Karpas-422 (cell line): Measurements from ENCODE around the gene BST1. TPM values are rescaled to one million over a fixed set of nuclear protein-coding genes. Genes with fewer than 3 reads are reported as not detected.
"Not testable (repeated sequence)": the region's sequence is repeated elsewhere in the genome, so short reads cannot be mapped to it uniquely, and the experiment has no call there.

Experiments used
- DNase-seq: peaks from one replicate; pipeline ENCODE4 v3.0.0-alpha.2; 2015
- H2AFZ ChIP-seq: fragments of 200-600 bp; sonication (generic); 2 replicates; pipeline ENCODE4 v1.6.1; 2014; ENCODE audit warnings: antibody characterized with exemption, low read length, mixed read lengths
- H3K27ac ChIP-seq: fragments of 200-600 bp; sonication (generic); 2 replicates; pipeline ENCODE4 v1.5.1; 2014; ENCODE audit warnings: mild to moderate bottlenecking, low read length, moderate library complexity
- H3K27me3 ChIP-seq: fragments of 200-600 bp; sonication (generic); 2 replicates; pipeline ENCODE4 v1.6.1; 2014; ENCODE audit warnings: low read length, mixed read lengths
- H3K36me3 ChIP-seq: fragments of 200-600 bp; sonication (generic); 2 replicates; pipeline ENCODE4 v1.6.1; 2014; ENCODE audit warnings: low read length, mixed read lengths; ENCODE audit not compliant: insufficient read depth
- H3K4me1 ChIP-seq: fragments of 200-600 bp; sonication (generic); 2 replicates; pipeline ENCODE4 v1.6.1; 2014; ENCODE audit warnings: mild to moderate bottlenecking, low read length, mixed read lengths
- H3K4me2 ChIP-seq: fragments of 200-600 bp; sonication (generic); 2 replicates; pipeline ENCODE4 v1.6.1; 2014; ENCODE audit warnings: low read length, low read depth, mild to moderate bottlenecking; ENCODE audit not compliant: poor library complexity, severe bottlenecking
- H3K4me3 ChIP-seq: fragments of 200-600 bp; sonication (generic); 2 replicates; pipeline ENCODE4 v1.5.1; 2014; ENCODE audit warnings: mild to moderate bottlenecking, antibody characterized with exemption, low read length, mixed read lengths
- H3K79me2 ChIP-seq: fragments of 200-600 bp; sonication (generic); 2 replicates; pipeline ENCODE4 v1.6.1; 2014; ENCODE audit warnings: mild to moderate bottlenecking, low read length, mixed read lengths
- H3K9ac ChIP-seq: fragments of 200-600 bp; sonication (generic); 2 replicates; pipeline ENCODE4 v1.6.0; 2014; ENCODE audit warnings: low read length
- H3K9me2 ChIP-seq: fragments of 200-600 bp; sonication (generic), shearing (Covaris generic); replicated peaks from 2 replicates; pipeline ENCODE4 v1.6.0; 2014; ENCODE audit warnings: mild to moderate bottlenecking, low read length, moderate library complexity; ENCODE audit not compliant: insufficient read depth
- H3K9me3 ChIP-seq: fragments of 300-700, 200-600 bp; sonication (generic); 2 replicates; pipeline ENCODE4 v1.6.1; 2014; ENCODE audit warnings: low read length, mixed read lengths
- H4K20me1 ChIP-seq: fragments of 200-600 bp; sonication (generic); 2 replicates; pipeline ENCODE4 v1.6.1; 2014; ENCODE audit warnings: mild to moderate bottlenecking, antibody characterized with exemption, low read length, low read depth; ENCODE audit not compliant: insufficient read depth
- total RNA-seq: library from RNA; depleted of rRNA; stranded (reverse); fragments of >200 nt; shearing (Covaris generic); gene quantifications from 2 replicates; pipeline ENCODE4 v1.2.3, GENCODE V29; 2014; ENCODE audit warnings: low replicate concordance

BST1 gene
- total RNA-seq, 1 experiment from 2014 or later: not detected

- H3K27me3 ChIP-seq, H3K4me2 ChIP-seq, H3K36me3 ChIP-seq: not testable (repeated sequence)
Observed at GRCh38 chr4:15733061-15733460, 30.2 kb downstream of the BST1 start.

DNA sequence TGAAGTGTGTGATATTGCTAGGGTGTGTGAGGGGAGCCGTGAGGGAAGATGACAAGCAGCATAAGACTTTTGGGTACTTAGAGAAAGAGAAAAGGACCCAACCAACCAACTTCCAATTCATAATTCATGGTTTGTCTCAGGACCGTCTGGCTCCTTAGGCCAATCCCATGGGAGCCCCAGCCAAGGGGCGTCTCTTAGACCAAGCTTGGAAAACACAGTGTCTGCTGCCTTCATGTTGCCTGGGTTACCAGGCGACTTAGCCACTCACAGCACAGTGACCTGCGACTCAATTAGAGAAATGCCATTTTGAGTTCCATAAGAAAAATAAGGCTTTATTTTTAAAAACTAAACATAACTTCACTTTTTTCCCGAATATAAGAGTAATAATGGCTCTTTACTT, 32.7 kb downstream of the BST1 start:
- no peaks in the 10 kb centered on the region for H4K20me1 ChIP-seq
- no peak overlapping the region for H3K9ac ChIP-seq
- H3K27me3 ChIP-seq: no peaks in the 10 kb centered on the region
- H3K36me3 ChIP-seq: no peaks in the 10 kb centered on the region
- H3K4me2 ChIP-seq: no peak overlapping the region
- DNase-seq: no peak
- no peak overlapping the region for H3K27ac ChIP-seq
- H2AFZ ChIP-seq: no peak overlapping the region
- H3K4me1 ChIP-seq: peaks cover 6% of the 10 kb centered on the region
- H3K9me2 ChIP-seq: no peaks in the 10 kb centered on the region
- H3K4me3 ChIP-seq: no peak overlapping the region
- no peaks in the 10 kb centered on the region for H3K9me3 ChIP-seq
- no peaks in the 10 kb centered on the region for H3K79me2 ChIP-seq

More at GRCh38 chr4:15733061-15733460, 30.2 kb downstream of the BST1 start:
- not testable (repeated sequence) for H3K4me3 ChIP-seq, H3K9ac ChIP-seq, H3K27ac ChIP-seq, H3K79me2 ChIP-seq, H4K20me1 ChIP-seq, H2AFZ ChIP-seq, H3K9me2 ChIP-seq, DNase-seq, H3K9me3 ChIP-seq
- H3K4me1 ChIP-seq: peaks cover 15% of the 10 kb centered on the region

- Histone ChIP-seq H3K27me3 (no peaks in the 10 kb centered on the region), H3K9me2 (no peaks in the 10 kb centered on the region), H3K9ac (no peak overlapping the region), H3K36me3 (no peaks in the 10 kb centered on the region), H4K20me1 (no peaks in the 10 kb centered on the region), H3K4me3 (no peak overlapping the region), H3K9me3 (no peaks in the 10 kb centered on the region), H2AFZ (no peak overlapping the region), H3K4me2 (no peak overlapping the region), H3K79me2 (no peaks in the 10 kb centered on the region), H3K27ac (no peak overlapping the region), H3K4me1 (no peaks in the 10 kb centered on the region)
- DNase-seq: no peak
Observed at GRCh38 chr4:15736514-15737050, 33.7 kb downstream of the BST1 start.

DNA sequence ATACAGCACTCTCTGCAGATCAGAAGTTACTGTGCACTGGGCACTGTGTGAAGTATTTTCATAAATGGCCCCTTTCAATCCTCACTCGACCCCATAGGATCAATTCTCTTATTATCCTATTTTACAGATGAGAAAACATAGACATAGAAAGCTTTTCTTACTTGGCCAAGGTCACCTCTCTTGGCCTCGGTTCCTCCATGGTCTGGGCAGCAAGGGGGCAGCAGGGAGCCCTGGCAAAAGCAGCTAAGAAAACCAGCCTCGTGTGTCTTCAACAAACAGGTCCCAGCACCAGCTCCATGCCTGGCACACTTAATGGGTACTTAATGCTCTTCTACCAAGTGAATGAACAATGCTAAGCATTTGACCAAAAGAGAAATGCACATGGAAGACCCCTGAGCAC, 34.4 kb downstream of the BST1 start:
- no peaks in the 10 kb centered on the region for H3K79me2 ChIP-seq
- H3K9ac ChIP-seq: no peak overlapping the region
- no peaks in the 10 kb centered on the region for H3K36me3 ChIP-seq
- H4K20me1 ChIP-seq: no peaks in the 10 kb centered on the region
- H3K9me2 ChIP-seq: no peaks in the 10 kb centered on the region
- H2AFZ ChIP-seq: no peak overlapping the region
- H3K27ac ChIP-seq: no peak overlapping the region
- no peaks in the 10 kb centered on the region for H3K9me3 ChIP-seq
- no peak overlapping the region for H3K4me3 ChIP-seq
- H3K4me1 ChIP-seq: peaks cover under 1% of the 10 kb centered on the region
- H3K4me2 ChIP-seq: no peak overlapping the region
- no peaks in the 10 kb centered on the region for H3K27me3 ChIP-seq
- no peak for DNase-seq

- Histone ChIP-seq H3K4me1 (peaks cover 4% of the 10 kb centered on the region), H3K27ac (no peak overlapping the region), H3K36me3 (no peaks in the 10 kb centered on the region), H3K9me3 (no peaks in the 10 kb centered on the region), H3K4me3 (no peak overlapping the region), H3K27me3 (no peaks in the 10 kb centered on the region), H4K20me1 (no peaks in the 10 kb centered on the region), H3K4me2 (no peak overlapping the region), H3K9ac (no peak overlapping the region), H2AFZ (no peak overlapping the region), H3K79me2 (no peaks in the 10 kb centered on the region), H3K9me2 (no peaks in the 10 kb centered on the region)
- DNase-seq: no peak
Observed at GRCh38 chr4:15738877-15739276, 36.0 kb downstream of the BST1 start.

DNA sequence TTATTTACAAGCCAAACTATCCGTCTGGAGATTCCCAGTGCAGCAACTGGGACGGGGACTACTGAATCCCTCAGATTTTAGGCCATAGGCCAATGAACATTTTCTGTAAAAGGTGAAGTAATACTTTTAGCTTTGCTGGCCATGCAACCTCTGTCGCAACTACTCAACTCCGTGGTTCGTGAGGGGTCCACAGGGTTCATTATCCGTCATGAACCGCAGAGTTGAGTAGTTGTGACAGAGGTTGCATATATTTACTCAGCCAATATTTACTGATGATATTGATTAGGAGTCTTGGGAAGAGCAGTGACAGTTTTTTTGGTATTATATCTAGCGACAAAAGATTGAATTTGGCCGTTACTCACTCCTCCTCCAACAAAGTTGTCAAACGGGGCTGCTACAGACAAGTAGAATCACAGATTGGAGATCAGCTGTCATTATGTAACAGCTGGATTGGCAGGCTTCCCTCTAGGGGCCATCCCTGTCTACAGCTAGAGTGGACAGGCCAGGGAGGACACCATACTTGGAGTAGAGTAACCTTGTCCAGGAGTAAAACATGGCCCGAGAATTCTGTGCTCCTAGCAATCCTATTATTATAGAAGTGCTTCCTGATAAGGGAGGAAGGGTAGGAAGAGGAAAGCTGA, 38.0 kb downstream of the BST1 start:
- H3K4me3 ChIP-seq: no peak overlapping the region
- H3K79me2 ChIP-seq: no peaks in the 10 kb centered on the region
- H3K9me3 ChIP-seq: no peaks in the 10 kb centered on the region
- H3K36me3 ChIP-seq: no peaks in the 10 kb centered on the region
- no peaks in the 10 kb centered on the region for H4K20me1 ChIP-seq
- peaks cover 4% of the 10 kb centered on the region for H3K4me1 ChIP-seq
- no peaks in the 10 kb centered on the region for H3K9me2 ChIP-seq
- H3K27ac ChIP-seq: no peak overlapping the region
- no peak overlapping the region for H2AFZ ChIP-seq
- H3K27me3 ChIP-seq: no peaks in the 10 kb centered on the region
- DNase-seq: no peak
- H3K9ac ChIP-seq: no peak overlapping the region
- no peak overlapping the region for H3K4me2 ChIP-seq

- Histone ChIP-seq H3K27me3 (no peaks in the 10 kb centered on the region), H3K4me1 (peaks cover 4% of the 10 kb centered on the region), H3K79me2 (no peaks in the 10 kb centered on the region), H3K9me2 (no peaks in the 10 kb centered on the region), H3K9ac (no peak overlapping the region), H3K4me3 (no peak overlapping the region), H2AFZ (no peak overlapping the region), H3K27ac (no peak overlapping the region), H4K20me1 (no peaks in the 10 kb centered on the region), H3K9me3 (no peaks in the 10 kb centered on the region), H3K36me3 (no peaks in the 10 kb centered on the region), H3K4me2 (no peak overlapping the region)
- no peak for DNase-seq
Observed at GRCh38 chr4:15742083-15742582, 39.3 kb downstream of the BST1 start.

DNA sequence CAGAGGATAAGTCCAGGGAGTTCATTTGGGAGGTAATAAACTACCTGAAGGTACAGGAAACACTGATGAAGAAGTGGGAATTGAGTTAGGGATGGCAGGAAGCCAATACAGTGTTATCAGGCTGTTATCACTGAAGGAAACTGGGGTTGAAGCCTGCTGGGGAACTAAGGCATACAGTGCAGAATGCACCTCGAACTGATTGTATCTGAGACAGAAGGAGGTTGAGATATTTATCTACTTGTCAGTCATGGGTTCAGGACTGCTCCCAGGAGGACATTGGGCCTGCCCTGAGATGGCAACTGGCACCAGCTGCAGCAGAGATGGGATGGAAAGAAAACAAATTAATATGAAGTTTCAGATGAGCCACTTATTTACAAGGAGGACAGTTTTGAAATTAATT, 39.8 kb downstream of the BST1 start:
- no peak overlapping the region for H3K27ac ChIP-seq
- H3K4me1 ChIP-seq: peaks cover 4% of the 10 kb centered on the region
- H3K4me2 ChIP-seq: no peak overlapping the region
- H3K36me3 ChIP-seq: no peaks in the 10 kb centered on the region
- no peaks in the 10 kb centered on the region for H3K9me2 ChIP-seq
- no peak overlapping the region for H2AFZ ChIP-seq
- no peaks in the 10 kb centered on the region for H4K20me1 ChIP-seq
- H3K4me3 ChIP-seq: no peak overlapping the region
- DNase-seq: no peak
- H3K9me3 ChIP-seq: no peaks in the 10 kb centered on the region
- no peak overlapping the region for H3K9ac ChIP-seq
- no peaks in the 10 kb centered on the region for H3K79me2 ChIP-seq
- H3K27me3 ChIP-seq: no peaks in the 10 kb centered on the region
